ENCODE results near the gene PRLR. TPM values are rescaled to one million over a fixed set of nuclear protein-coding genes. Genes with fewer than 3 reads are reported as not detected.

Gene PRLR
- total RNA-seq, 4 donors from 2014 or later: 0.10 to 0.65 (median 0.39) TPM

DNA sequence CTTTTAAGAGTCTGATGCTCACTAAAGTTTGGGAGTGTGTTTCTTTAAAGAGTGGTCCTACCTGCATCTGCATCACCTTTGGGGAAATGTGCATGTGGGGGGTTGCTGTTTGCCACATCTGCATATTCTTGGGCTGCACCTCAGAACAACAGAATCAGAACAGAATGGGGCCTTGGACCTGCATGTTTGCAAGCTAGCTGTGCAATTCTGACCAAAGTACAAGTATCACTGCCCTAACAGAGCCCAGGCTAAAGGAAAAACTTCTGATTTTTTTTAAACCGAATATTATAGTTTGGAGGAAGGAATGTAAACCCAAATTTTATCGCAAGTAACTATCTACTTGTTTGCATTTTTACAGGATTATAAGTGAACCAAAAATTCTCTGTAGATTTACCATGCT lies 34.2 kb upstream of the PRLR start:
- Histone ChIP-seq H3K4me3 (no peak overlapping the region), H3K27me3 (no peaks in the 10 kb centered on the region), H3K4me1 (no peaks in the 10 kb centered on the region), H3K36me3 (no peaks in the 10 kb centered on the region), H3K9me3 (no peaks in the 10 kb centered on the region), H3K27ac (no peak overlapping the region)
- ATAC-seq (no peak), DNase-seq (no peak)
- no peak for TF ChIP-seq POLR2A (IDR thresholded peaks at IDR 0.05)
- TF ChIP-seq, protein P1, sequence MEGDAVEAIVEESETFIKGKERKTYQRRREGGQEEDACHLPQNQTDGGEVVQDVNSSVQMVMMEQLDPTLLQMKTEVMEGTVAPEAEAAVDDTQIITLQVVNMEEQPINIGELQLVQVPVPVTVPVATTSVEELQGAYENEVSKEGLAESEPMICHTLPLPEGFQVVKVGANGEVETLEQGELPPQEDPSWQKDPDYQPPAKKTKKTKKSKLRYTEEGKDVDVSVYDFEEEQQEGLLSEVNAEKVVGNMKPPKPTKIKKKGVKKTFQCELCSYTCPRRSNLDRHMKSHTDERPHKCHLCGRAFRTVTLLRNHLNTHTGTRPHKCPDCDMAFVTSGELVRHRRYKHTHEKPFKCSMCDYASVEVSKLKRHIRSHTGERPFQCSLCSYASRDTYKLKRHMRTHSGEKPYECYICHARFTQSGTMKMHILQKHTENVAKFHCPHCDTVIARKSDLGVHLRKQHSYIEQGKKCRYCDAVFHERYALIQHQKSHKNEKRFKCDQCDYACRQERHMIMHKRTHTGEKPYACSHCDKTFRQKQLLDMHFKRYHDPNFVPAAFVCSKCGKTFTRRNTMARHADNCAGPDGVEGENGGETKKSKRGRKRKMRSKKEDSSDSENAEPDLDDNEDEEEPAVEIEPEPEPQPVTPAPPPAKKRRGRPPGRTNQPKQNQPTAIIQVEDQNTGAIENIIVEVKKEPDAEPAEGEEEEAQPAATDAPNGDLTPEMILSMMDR (IDR thresholded peaks at IDR 0.05 in 4 of 5, conservative IDR thresholded peaks at IDR 0.05 in 1 of 5): no peak
- intact Hi-C loops (cut with DNase I; ENCODE audit: low total_unique reads) (no loop called here), in situ Hi-C loops (cut with MboI; ENCODE audit: low sequenced_read_pairs in 4 of 4) (no loop called here)

DNA sequence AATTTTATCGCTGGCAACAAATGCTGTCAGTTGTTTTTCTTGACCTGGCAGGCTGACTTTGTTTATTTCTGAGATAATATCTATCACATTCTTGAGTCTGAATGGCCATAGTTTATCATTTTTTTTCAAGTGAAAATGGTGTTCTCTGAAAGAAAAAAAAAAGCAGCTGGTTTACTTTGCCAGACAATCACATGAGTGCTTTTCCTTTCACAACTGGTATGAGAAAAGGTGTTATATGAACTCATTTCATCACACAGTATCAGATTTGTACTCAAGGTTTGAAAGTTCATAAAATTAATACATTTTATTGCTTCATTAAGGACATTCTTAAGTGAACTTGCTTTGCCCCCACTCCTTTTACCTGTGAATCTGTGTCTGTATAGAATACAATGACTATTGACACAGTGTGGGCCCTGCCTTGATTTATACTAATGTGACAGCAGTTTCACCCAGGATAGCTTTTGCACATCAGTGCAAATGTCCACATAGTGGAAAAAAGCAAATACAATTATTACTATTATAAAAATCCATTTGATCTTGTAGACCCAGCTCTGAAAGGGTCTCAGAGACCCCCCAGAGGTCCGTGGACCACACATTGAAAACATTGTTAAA lies 33.1 kb upstream of the PRLR start:
- DNase-seq (no peak), ATAC-seq (no peak)
- Histone ChIP-seq H3K27me3 (no peaks in the 10 kb centered on the region), H3K36me3 (no peaks in the 10 kb centered on the region), H3K4me3 (no peak overlapping the region), H3K27ac (no peak overlapping the region), H3K9me3 (no peaks in the 10 kb centered on the region), H3K4me1 (no peaks in the 10 kb centered on the region)
- in situ Hi-C loops (cut with MboI; ENCODE audit: low sequenced_read_pairs in 4 of 4): no loop called here
- intact Hi-C loops (cut with DNase I; ENCODE audit: low total_unique reads): no loop called here
- no peak for TF ChIP-seq POLR2A (IDR thresholded peaks at IDR 0.05)
- TF ChIP-seq, protein P1 (IDR thresholded peaks at IDR 0.05 in 4 of 5, conservative IDR thresholded peaks at IDR 0.05 in 1 of 5): no peak

DNA sequence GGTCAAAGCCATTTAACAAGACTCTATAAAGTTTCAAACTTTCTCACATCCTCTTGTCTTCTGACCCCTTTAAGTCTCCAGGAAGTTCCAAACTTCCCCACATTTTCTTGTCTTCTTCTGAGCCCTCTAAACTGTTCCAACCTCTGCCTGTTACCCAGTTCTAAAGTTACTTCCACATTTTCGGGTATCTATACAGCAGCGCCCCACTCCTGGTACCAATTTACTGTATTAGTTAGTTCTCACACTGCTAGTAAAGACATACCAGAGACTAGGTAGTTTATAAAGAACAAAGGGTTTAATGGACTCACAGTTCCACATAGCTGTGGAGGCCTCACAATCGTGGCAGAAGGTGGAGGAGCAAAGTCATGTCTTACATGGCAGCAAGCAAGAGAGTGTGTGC lies 23.3 kb upstream of the PRLR start:
- intact Hi-C loops (cut with DNase I; ENCODE audit: low total_unique reads): no loop called here
- no peak overlapping the region for H3K4me3 ChIP-seq
- in situ Hi-C loops (cut with MboI; ENCODE audit: low sequenced_read_pairs in 4 of 4): no loop called here
- ATAC-seq: no peak
- H3K9me3 ChIP-seq: no peaks in the 10 kb centered on the region
- TF ChIP-seq, protein P1 (IDR thresholded peaks at IDR 0.05 in 4 of 5, conservative IDR thresholded peaks at IDR 0.05 in 1 of 5): no peak
- TF ChIP-seq POLR2A (IDR thresholded peaks at IDR 0.05): no peak
- DNase-seq: no peak
- no peaks in the 10 kb centered on the region for H3K4me1 ChIP-seq
- H3K27me3 ChIP-seq: no peaks in the 10 kb centered on the region
- no peak overlapping the region for H3K27ac ChIP-seq
- H3K36me3 ChIP-seq: no peaks in the 10 kb centered on the region

DNA sequence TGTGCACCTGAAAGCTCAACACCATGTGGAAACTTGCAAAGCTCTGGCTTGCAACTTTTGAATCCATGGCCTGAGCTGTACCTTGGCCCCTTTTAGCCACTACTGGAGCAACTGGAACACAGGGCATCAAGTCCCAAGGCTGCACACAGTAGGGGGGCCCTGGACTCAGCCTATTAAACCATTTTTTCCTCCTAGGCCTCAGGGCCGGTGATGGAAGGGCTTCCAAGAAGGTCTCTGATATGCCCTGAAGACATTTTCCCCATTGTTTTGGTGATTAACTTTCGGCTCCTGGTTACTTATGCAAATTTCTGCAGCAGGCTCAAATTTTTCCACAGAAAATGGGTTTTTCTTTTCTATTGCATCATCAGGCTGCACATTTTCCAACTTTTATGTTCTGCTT lies 22.7 kb upstream of the PRLR start:
- intact Hi-C loops (cut with DNase I; ENCODE audit: low total_unique reads): no loop called here
- TF ChIP-seq POLR2A (IDR thresholded peaks at IDR 0.05): no peak
- TF ChIP-seq, protein P1 (IDR thresholded peaks at IDR 0.05 in 4 of 5, conservative IDR thresholded peaks at IDR 0.05 in 1 of 5): no peak
- DNase-seq (no peak), ATAC-seq (no peak)
- no peak overlapping the region for H3K27ac ChIP-seq
- H3K27me3 ChIP-seq: no peaks in the 10 kb centered on the region
- H3K9me3 ChIP-seq: no peaks in the 10 kb centered on the region
- in situ Hi-C loops (cut with MboI; ENCODE audit: low sequenced_read_pairs in 4 of 4): no loop called here
- no peaks in the 10 kb centered on the region for H3K4me1 ChIP-seq
- no peaks in the 10 kb centered on the region for H3K36me3 ChIP-seq
- no peak overlapping the region for H3K4me3 ChIP-seq

All from gastrocnemius medialis (tissue), 4 donors.